ENCODE measurements around the gene RB1.
"Not testable (repeated sequence)": the region's sequence is repeated elsewhere in the genome, so short reads cannot be mapped to it uniquely, and the experiment has no call there.

Gene RB1

GRCh38 chr13:48401480-48401879 is 97.9 kb downstream of the RB1 start:
- no peak overlapping the region for H3K4me3 ChIP-seq (ENCODE audit: low read depth, low read length)
- DNase-seq (ENCODE audit: low read depth): no peak

GRCh38 chr13:48402325-48402932 is 98.9 kb downstream of the RB1 start:
- no peak overlapping the region for H3K4me3 ChIP-seq (ENCODE audit: low read depth, low read length)
- DNase-seq (ENCODE audit: low read depth): no peak

- no peak for DNase-seq (ENCODE audit: low read depth)
- H3K4me3 ChIP-seq (ENCODE audit: low read depth, low read length): no peak overlapping the region
Observed at GRCh38 chr13:48403151-48403631, 99.6 kb downstream of the RB1 start.

- no peak overlapping the region for H3K4me3 ChIP-seq (ENCODE audit: low read depth, low read length)
- no peak for DNase-seq (ENCODE audit: low read depth)
Observed at GRCh38 chr13:48403913-48404312, 100.4 kb downstream of the RB1 start.

- DNase-seq (ENCODE audit: low read depth): no peak
Observed at GRCh38 chr13:48404952-48405351, 101.4 kb downstream of the RB1 start.

GRCh38 chr13:48405875-48406274 is 102.3 kb downstream of the RB1 start:
- no peak for DNase-seq (ENCODE audit: low read depth)
- no peak overlapping the region for H3K4me3 ChIP-seq (ENCODE audit: low read depth, low read length)

More at GRCh38 chr13:48404952-48405351, 101.4 kb downstream of the RB1 start:
- no peak overlapping the region for H3K4me3 ChIP-seq (ENCODE audit: low read depth, low read length)

GRCh38 chr13:48410199-48410598 is 106.6 kb downstream of the RB1 start:
- peak overlapping the region; percentile 25 for H3K4me3 ChIP-seq (ENCODE audit: low read depth, low read length)
- no peak for DNase-seq (ENCODE audit: low read depth)

- peak overlapping the region; percentile 60 for H3K4me3 ChIP-seq (ENCODE audit: low read depth, low read length)
- no peak for DNase-seq (ENCODE audit: low read depth)
Observed at GRCh38 chr13:48411147-48411794, 107.7 kb downstream of the RB1 start.

- H3K4me3 ChIP-seq (ENCODE audit: low read depth, low read length): peak overlapping the region; percentile 60
- no peak for DNase-seq (ENCODE audit: low read depth)
Observed at GRCh38 chr13:48411841-48412531, 108.4 kb downstream of the RB1 start.

GRCh38 chr13:48412881-48413351 is 109.4 kb downstream of the RB1 start, which contains the start of gene LPAR6:
Gene LPAR6 (minus strand): TSS chr13:48413113. CDS start chr13:48412423, 690 bp downstream.
- H3K4me3 ChIP-seq (ENCODE audit: low read depth, low read length): peak within 1 kb of the TSS; percentile 60
- DNase-seq (ENCODE audit: low read depth): peak; percentile 51

- no peak overlapping the region for H3K4me3 ChIP-seq (ENCODE audit: low read depth, low read length)
- no peak for DNase-seq (ENCODE audit: low read depth)
Observed at GRCh38 chr13:48414501-48414900, 111.0 kb downstream of the RB1 start.

GRCh38 chr13:48415516-48415915 is 112.0 kb downstream of the RB1 start:
- H3K4me3 ChIP-seq (ENCODE audit: low read depth, low read length): no peak overlapping the region
- no peak for DNase-seq (ENCODE audit: low read depth)

GRCh38 chr13:48422003-48422402 is 118.5 kb downstream of the RB1 start:
- DNase-seq (ENCODE audit: low read depth); H3K4me3 ChIP-seq (ENCODE audit: low read depth, low read length): not testable (repeated sequence)

GRCh38 chr13:48424212-48424611 is 120.7 kb downstream of the RB1 start:
- no peak for DNase-seq (ENCODE audit: low read depth)
- no peak overlapping the region for H3K4me3 ChIP-seq (ENCODE audit: low read depth, low read length)

- DNase-seq (ENCODE audit: low read depth): no peak
- H3K4me3 ChIP-seq (ENCODE audit: low read depth, low read length): no peak overlapping the region
Observed at GRCh38 chr13:48426052-48426451, 122.5 kb downstream of the RB1 start.

GRCh38 chr13:48426755-48427298 is 123.3 kb downstream of the RB1 start:
- not testable (repeated sequence) for DNase-seq (ENCODE audit: low read depth); H3K4me3 ChIP-seq (ENCODE audit: low read depth, low read length)

- no peak overlapping the region for H3K4me3 ChIP-seq (ENCODE audit: low read depth, low read length)
Observed at GRCh38 chr13:48429036-48429435, 125.5 kb downstream of the RB1 start.

GRCh38 chr13:48429886-48430285 is 126.3 kb downstream of the RB1 start:
- no peak for DNase-seq (ENCODE audit: low read depth)
- no peak overlapping the region for H3K4me3 ChIP-seq (ENCODE audit: low read depth, low read length)

More at GRCh38 chr13:48429036-48429435, 125.5 kb downstream of the RB1 start:
- no peak for DNase-seq (ENCODE audit: low read depth)

GRCh38 chr13:48431431-48431830 is 127.9 kb downstream of the RB1 start:
- no peak for DNase-seq (ENCODE audit: low read depth)
- H3K4me3 ChIP-seq (ENCODE audit: low read depth, low read length): no peak overlapping the region

Measured in skeletal muscle cell (primary cell).